Neuron (in vitro differentiated cells): ENCODE results near the gene XRCC3.

ENCODE experiments used
- H2AFZ ChIP-seq: one replicate; pipeline ENCODE4 v1.6.1; 2013; ENCODE audit warnings: low read depth, mild to moderate bottlenecking, inconsistent platforms, low read length, moderate library complexity
- H3K27me3 ChIP-seq: one replicate; pipeline ENCODE4 v1.6.1; 2013; ENCODE audit warnings: low read length; ENCODE audit not compliant: insufficient read depth
- H3K36me3 ChIP-seq: one replicate; pipeline ENCODE4 v1.6.1; 2013; ENCODE audit warnings: low read length; ENCODE audit not compliant: insufficient read depth
- H3K4me1 ChIP-seq: one replicate; pipeline ENCODE4 v1.6.1; 2013; ENCODE audit warnings: low read length; ENCODE audit not compliant: insufficient read depth
- H3K4me3 ChIP-seq: 2 replicates; pipeline ENCODE4 v1.5.1; 2013; ENCODE audit warnings: mild to moderate bottlenecking, low read length, moderate library complexity
- H3K9me3 ChIP-seq: one replicate; pipeline ENCODE4 v1.6.1; 2013; ENCODE audit warnings: low read length

The XRCC3 gene

GRCh38 chr14:103744621-103745395 is 29.6 kb upstream of the XRCC3 start:
- Histone ChIP-seq H3K36me3 (peaks cover 4% of the 10 kb centered on the region), H3K27me3 (no peaks in the 10 kb centered on the region), H3K4me3 (no peak overlapping the region), H3K9me3 (no peaks in the 10 kb centered on the region), H2AFZ (no peak overlapping the region), H3K4me1 (no peaks in the 10 kb centered on the region)

- Histone ChIP-seq H3K4me1 (no peaks in the 10 kb centered on the region), H3K4me3 (no peak overlapping the region), H3K9me3 (no peaks in the 10 kb centered on the region), H3K36me3 (peaks cover 4% of the 10 kb centered on the region), H3K27me3 (no peaks in the 10 kb centered on the region), H2AFZ (no peak overlapping the region)
Measured at GRCh38 chr14:103743691-103744090, 28.4 kb upstream of the XRCC3 start.

- Histone ChIP-seq H3K36me3 (peaks cover 4% of the 10 kb centered on the region), H2AFZ (no peak overlapping the region), H3K9me3 (no peaks in the 10 kb centered on the region), H3K4me3 (no peak overlapping the region), H3K4me1 (no peaks in the 10 kb centered on the region), H3K27me3 (no peaks in the 10 kb centered on the region)
Measured at GRCh38 chr14:103742499-103743255, 27.4 kb upstream of the XRCC3 start.

- H3K4me3 ChIP-seq = no peak overlapping the region
- H3K36me3 ChIP-seq = peaks cover 4% of the 10 kb centered on the region
- H2AFZ ChIP-seq = no peak overlapping the region
- H3K27me3 ChIP-seq = no peaks in the 10 kb centered on the region
- H3K4me1 ChIP-seq = no peaks in the 10 kb centered on the region
- H3K9me3 ChIP-seq = no peaks in the 10 kb centered on the region
Measured at GRCh38 chr14:103741876-103742275, 26.6 kb upstream of the XRCC3 start.

DNA sequence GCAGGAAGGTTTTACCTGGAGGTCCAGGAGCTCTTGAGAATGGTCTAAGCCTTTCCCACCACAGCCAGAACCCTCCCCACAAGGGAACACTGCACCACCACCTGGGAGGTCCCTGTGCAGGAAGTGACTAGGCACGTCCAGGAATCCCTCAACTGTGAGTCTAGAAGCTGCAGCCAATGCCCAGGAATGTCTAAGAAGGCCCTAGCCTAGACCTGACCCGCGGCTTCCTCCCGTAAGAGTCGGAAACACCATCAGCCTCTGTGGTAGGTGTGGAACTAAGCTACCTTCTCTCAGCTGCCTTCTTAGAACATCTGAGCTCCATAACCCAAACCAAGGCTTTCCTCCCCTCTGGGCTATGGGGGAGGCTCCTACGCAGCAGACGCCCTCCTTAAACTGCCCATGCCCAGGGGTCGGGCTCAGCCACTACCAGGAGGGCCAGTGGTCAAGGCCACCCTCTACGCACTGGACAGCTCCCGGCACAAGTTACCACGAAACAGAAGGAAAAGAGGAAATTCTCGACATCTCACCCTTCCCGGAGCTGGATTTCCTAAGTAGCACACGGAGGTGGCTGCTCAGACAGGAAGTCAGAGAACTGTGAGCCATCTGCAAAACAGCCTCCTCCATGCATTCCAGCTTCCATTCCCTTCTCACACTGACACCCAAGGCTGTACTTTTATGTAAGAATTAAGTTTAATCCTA is 25.9 kb upstream of the XRCC3 start:
- H3K4me1 ChIP-seq = no peaks in the 10 kb centered on the region

DNA sequence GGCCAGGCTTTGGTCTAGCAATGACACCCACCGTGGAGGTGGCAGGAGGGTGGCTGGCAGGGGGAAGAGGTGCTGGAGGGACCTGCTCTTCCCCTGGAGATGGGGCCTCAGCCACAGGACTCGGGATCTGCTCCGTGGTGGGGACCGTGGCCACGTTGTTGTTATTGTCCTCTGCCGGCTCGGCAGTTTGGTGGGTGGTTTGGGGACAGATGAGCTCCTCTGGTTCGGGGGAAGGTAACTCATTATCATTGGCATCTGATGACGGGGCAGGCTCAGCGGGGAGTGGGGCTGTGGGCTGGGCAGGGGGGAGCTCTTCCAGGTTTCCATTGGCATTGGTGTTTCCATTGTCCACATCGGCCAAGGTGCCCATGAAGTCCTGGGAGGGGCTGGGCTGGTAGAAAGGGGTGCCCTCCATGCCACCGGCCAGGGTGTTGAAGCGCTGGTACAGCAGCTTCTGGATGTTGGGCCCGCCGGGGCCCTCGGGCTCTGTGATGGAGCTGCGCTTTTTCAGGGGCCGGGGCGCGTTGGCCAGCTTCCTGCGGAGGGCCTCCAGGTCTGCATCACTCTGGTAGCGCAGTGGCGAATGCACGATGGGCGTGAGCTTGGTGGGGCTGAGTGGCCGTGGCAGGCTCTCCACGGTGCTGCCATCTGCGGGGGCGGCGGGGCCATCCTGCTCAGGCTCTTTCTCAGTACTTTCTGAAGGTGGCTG is 24.7 kb upstream of the XRCC3 start:
- Histone ChIP-seq H3K27me3 (no peaks in the 10 kb centered on the region), H2AFZ (no peak overlapping the region), H3K4me1 (no peaks in the 10 kb centered on the region), H3K36me3 (peaks cover 4% of the 10 kb centered on the region), H3K4me3 (no peak overlapping the region), H3K9me3 (no peaks in the 10 kb centered on the region)

More for the DNA sequence above, 25.9 kb upstream of the XRCC3 start:
- no peaks in the 10 kb centered on the region for H3K9me3 ChIP-seq
- H3K4me3 ChIP-seq = no peak overlapping the region
- H2AFZ ChIP-seq = no peak overlapping the region
- no peaks in the 10 kb centered on the region for H3K27me3 ChIP-seq
- H3K36me3 ChIP-seq = peaks cover 4% of the 10 kb centered on the region

DNA sequence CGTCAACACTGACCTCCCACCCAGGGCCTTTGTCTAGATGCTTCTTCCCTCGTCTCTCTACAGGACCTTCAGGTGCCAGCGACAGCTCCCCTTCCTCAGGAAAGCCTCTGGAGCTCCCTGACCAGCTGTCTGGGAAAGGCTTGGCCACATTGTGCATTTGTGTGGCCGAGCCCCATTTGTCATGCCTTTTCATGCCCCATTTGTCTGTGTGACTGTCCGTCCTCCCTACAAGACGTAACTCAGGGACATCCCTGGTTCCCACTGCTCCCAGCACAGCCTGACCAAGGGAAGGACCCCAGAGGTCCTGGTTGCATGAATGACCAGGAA is 24.2 kb upstream of the XRCC3 start:
- H3K36me3 ChIP-seq = peaks cover 4% of the 10 kb centered on the region
- H3K9me3 ChIP-seq = no peaks in the 10 kb centered on the region
- no peak overlapping the region for H2AFZ ChIP-seq
- H3K4me1 ChIP-seq = no peaks in the 10 kb centered on the region
- no peak overlapping the region for H3K4me3 ChIP-seq
- H3K27me3 ChIP-seq = no peaks in the 10 kb centered on the region

DNA sequence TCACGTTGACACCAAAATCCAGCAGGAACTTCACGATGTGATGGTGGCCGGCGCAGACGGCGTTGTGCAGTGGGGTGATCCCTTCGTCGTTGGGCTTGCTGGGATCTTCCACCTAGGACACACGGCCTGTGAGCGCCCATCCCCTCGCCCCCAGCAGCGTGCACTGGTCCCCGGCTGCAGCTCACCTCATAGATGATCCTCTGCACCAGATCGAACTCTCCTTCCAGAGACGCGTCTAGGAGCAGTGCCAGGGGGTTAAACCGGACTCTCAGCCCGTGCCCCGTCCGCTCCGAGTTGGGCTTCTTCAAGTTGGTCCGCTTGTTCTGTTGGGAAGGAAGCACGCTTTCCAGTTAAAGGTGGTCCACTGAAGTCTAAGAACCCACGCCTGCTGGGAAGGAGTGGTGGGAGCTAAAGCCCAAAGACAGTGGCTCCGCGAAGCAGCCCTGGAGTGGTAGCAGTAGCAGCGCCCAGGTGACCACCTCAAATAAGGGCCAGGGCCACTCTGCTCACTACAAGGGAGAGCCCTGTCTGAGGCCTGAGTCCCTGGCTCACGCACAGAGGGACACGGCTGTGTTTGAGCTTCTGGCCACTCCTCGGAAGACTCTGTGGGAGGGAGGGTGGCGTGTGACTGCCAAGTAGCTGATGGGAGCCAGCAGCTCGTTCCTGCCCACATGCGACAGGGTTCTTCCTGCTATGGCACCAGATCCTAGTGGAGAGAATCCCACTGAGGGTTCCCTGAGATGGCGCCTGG is 23.6 kb upstream of the XRCC3 start:
- Histone ChIP-seq H3K4me3 (no peak overlapping the region), H3K4me1 (no peaks in the 10 kb centered on the region), H3K27me3 (no peaks in the 10 kb centered on the region), H2AFZ (no peak overlapping the region), H3K36me3 (peaks cover 4% of the 10 kb centered on the region), H3K9me3 (no peaks in the 10 kb centered on the region)

GRCh38 chr14:103738166-103738565 is 22.9 kb upstream of the XRCC3 start:
- Histone ChIP-seq H3K4me3 (no peak overlapping the region), H3K27me3 (no peaks in the 10 kb centered on the region), H3K9me3 (no peaks in the 10 kb centered on the region), H2AFZ (no peak overlapping the region), H3K36me3 (peaks cover 7% of the 10 kb centered on the region), H3K4me1 (no peaks in the 10 kb centered on the region)

- Histone ChIP-seq H3K27me3 (no peaks in the 10 kb centered on the region), H3K36me3 (peaks cover 13% of the 10 kb centered on the region), H2AFZ (no peak overlapping the region), H3K9me3 (no peaks in the 10 kb centered on the region), H3K4me3 (no peak overlapping the region), H3K4me1 (no peaks in the 10 kb centered on the region)
Measured at GRCh38 chr14:103737432-103738045, 22.3 kb upstream of the XRCC3 start.

- Histone ChIP-seq H3K9me3 (no peaks in the 10 kb centered on the region), H3K4me1 (no peaks in the 10 kb centered on the region), H2AFZ (no peak overlapping the region), H3K36me3 (peaks cover 13% of the 10 kb centered on the region), H3K4me3 (no peak overlapping the region), H3K27me3 (no peaks in the 10 kb centered on the region)
Measured at GRCh38 chr14:103736546-103737431, 21.5 kb upstream of the XRCC3 start.
